OCI-LY1 (cell line): ENCODE results near the gene RNF112.

Experiments
- H2AFZ ChIP-seq: fragments of 200-600 bp; sonication (generic), shearing (Covaris generic); 2 replicates; pipeline ENCODE4 v1.6.0; 2014; ENCODE audit warnings: antibody characterized with exemption, mild to moderate bottlenecking, low read length
- H3F3A ChIP-seq: fragments of 200-600 bp; sonication (generic), shearing (Covaris generic); 2 replicates; pipeline ENCODE4 v1.6.0; 2014; ENCODE audit warnings: mild to moderate bottlenecking, antibody characterized with exemption, low read length, moderate library complexity; ENCODE audit not compliant: insufficient read depth
- H3K27ac ChIP-seq: fragments of 200-600 bp; sonication (generic); 2 replicates; pipeline ENCODE4 v1.5.1; 2014; ENCODE audit warnings: low read length, mixed run types, mild to moderate bottlenecking, low read depth; ENCODE audit not compliant: poor library complexity, severe bottlenecking
- H3K27me3 ChIP-seq: fragments of 200-600 bp; sonication (generic); 2 replicates; pipeline ENCODE4 v1.6.0; 2014; ENCODE audit warnings: antibody characterized with exemption, mild to moderate bottlenecking, low read length, moderate library complexity; ENCODE audit not compliant: insufficient read depth
- H3K36me3 ChIP-seq: fragments of 200-600 bp; sonication (generic); 2 replicates; pipeline ENCODE4 v1.6.1; 2014; ENCODE audit warnings: mild to moderate bottlenecking, antibody characterized with exemption, low read length, moderate library complexity, mixed read lengths; ENCODE audit not compliant: insufficient read depth
- H3K4me1 ChIP-seq: fragments of 200-600 bp; sonication (generic); 2 replicates; pipeline ENCODE4 v1.5.1; 2014; ENCODE audit warnings: mild to moderate bottlenecking, low read length, moderate library complexity; ENCODE audit not compliant: insufficient read depth, severe bottlenecking
- H3K4me2 ChIP-seq: fragments of 200-600 bp; sonication (generic), shearing (Covaris generic); 2 replicates; pipeline ENCODE4 v1.6.1; 2014; ENCODE audit warnings: low read length
- H3K4me3 ChIP-seq: fragments of 200-600 bp; sonication (generic); 2 replicates; pipeline ENCODE4 v1.5.1; 2014; ENCODE audit warnings: low read length, low read depth, mild to moderate bottlenecking, mixed read lengths; ENCODE audit not compliant: poor library complexity, severe bottlenecking
- H3K79me2 ChIP-seq: fragments of 200-600 bp; shearing (Covaris generic); 2 replicates; pipeline ENCODE4 v1.6.1; 2016; ENCODE audit warnings: mixed run types, low read length, mixed read lengths; ENCODE audit not compliant: insufficient read depth
- H3K9ac ChIP-seq: fragments of 200-600 bp; sonication (generic), shearing (Covaris generic); 2 replicates; pipeline ENCODE4 v1.6.1; 2014; ENCODE audit warnings: mild to moderate bottlenecking, low read length, mixed read lengths
- H3K9me2 ChIP-seq: fragments of 200-600 bp; sonication (generic), shearing (Covaris generic); 2 replicates; pipeline ENCODE4 v1.6.1; 2014; ENCODE audit warnings: low read depth, mild to moderate bottlenecking, low read length, mixed read lengths
- H3K9me3 ChIP-seq: fragments of 200-600 bp; shearing (Covaris generic); 2 replicates; pipeline ENCODE4 v1.6.1; 2014; ENCODE audit warnings: low read length, mixed read lengths
- H4K20me1 ChIP-seq: fragments of 200-600 bp; sonication (generic), shearing (Covaris generic); 2 replicates; pipeline ENCODE4 v1.6.0; 2016; ENCODE audit warnings: mild to moderate bottlenecking, low read length; ENCODE audit not compliant: insufficient read depth
- CTCF ChIP-seq: fragments of 200-600 bp; sonication (generic), shearing (Covaris generic); IDR thresholded peaks from 2 replicates; pipeline ENCODE4 v1.5.1; 2017; ENCODE audit warnings: mild to moderate bottlenecking, antibody characterized with exemption, low read length, moderate library complexity, mixed read lengths
- EZH2 ChIP-seq: fragments of 200-600 bp; sonication (generic), shearing (Covaris generic); IDR thresholded peaks from 2 replicates; pipeline ENCODE4 v1.8.0; 2017; ENCODE audit warnings: borderline replicate concordance, mixed run types, mild to moderate bottlenecking, antibody characterized with exemption, low read length, moderate library complexity, mixed read lengths

Gene RNF112

DNA sequence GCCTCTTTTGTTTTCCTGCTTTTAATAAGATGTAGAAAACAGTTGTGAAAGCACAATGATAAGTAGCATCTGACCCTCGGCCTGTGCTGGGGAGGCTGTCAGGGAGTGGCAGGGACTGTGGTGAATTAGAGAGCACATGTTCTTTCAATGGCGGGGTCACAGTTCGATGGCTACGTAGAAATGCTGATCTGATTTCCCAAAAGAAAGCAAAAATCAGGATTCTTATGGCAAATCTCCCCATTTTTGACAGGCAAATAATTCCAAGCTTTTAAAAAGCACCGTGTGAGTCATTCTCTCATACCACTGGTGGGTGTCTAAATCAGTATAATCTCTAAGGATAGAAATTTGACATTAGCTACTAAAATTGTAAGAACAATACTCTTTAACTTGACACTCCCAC lies 36.9 kb upstream of the RNF112 start:
- no peak overlapping the region for H3K4me2 ChIP-seq
- no peak overlapping the region for H3K4me3 ChIP-seq
- no peaks in the 10 kb centered on the region for H3K9me2 ChIP-seq
- H3K27ac ChIP-seq, result no peak overlapping the region
- H3K79me2 ChIP-seq, result no peaks in the 10 kb centered on the region
- no peaks in the 10 kb centered on the region for H3K36me3 ChIP-seq
- TF ChIP-seq EZH2, result no peak
- no peak for TF ChIP-seq CTCF
- H3F3A ChIP-seq, result no peaks in the 10 kb centered on the region
- no peaks in the 10 kb centered on the region for H3K9me3 ChIP-seq
- H3K27me3 ChIP-seq, result no peaks in the 10 kb centered on the region
- H2AFZ ChIP-seq, result no peak overlapping the region
- no peaks in the 10 kb centered on the region for H4K20me1 ChIP-seq
- H3K4me1 ChIP-seq, result peaks cover 12% of the 10 kb centered on the region
- no peak overlapping the region for H3K9ac ChIP-seq

DNA sequence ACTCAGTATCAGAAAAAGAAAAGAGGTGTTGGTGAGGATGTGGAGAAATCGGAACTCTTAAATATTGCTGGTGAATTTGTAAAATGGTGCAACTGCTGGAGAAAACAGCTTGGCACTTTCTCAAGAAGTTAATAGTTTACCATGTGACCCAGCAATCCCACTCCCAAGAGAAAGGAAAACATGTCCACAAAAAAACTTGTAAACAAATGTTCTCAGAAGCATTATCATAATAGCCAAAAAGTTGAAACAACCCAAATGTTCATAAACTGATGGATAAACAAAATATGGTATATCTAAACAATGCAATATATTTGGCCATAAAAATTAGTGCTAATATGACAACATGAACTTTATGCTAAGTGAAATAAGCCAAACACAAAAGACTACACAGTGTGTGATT lies 35.3 kb upstream of the RNF112 start:
- H3K4me2 ChIP-seq, result no peak overlapping the region

DNA sequence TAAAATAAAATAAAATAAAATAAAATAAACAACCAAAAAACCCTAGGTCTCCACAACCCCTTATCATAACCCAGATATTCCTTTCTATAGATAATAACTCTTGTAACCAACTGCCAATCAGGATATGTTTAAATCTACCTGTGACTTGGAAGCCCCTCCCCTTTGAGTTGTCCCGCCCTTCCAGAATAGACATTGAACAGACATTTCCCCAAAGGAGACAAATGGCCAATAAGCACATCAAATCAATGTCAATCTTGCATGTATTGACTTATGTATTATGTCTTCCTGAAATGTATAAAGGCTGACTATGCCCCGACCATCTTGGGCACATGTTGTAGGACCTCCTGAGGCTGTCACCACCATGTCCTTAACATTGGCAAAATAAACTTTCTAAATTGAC lies 34.2 kb upstream of the RNF112 start:
- H3K9me2 ChIP-seq, result no peaks in the 10 kb centered on the region
- H3K4me3 ChIP-seq, result peak overlapping the region; percentile 75
- H3K36me3 ChIP-seq, result peaks cover 9% of the 10 kb centered on the region; the same call in 1 of the 2 replicates
- no peaks in the 10 kb centered on the region for H4K20me1 ChIP-seq
- H3K4me2 ChIP-seq, result peak overlapping the region; percentile 81
- TF ChIP-seq EZH2 (no peak), CTCF (no peak)
- H3K27ac ChIP-seq, result no peak overlapping the region
- H3K4me1 ChIP-seq, result peaks cover 15% of the 10 kb centered on the region
- no peaks in the 10 kb centered on the region for H3K27me3 ChIP-seq
- no peaks in the 10 kb centered on the region for H3K79me2 ChIP-seq
- no peak overlapping the region for H2AFZ ChIP-seq
- no peaks in the 10 kb centered on the region for H3F3A ChIP-seq
- H3K9me3 ChIP-seq, result no peaks in the 10 kb centered on the region
- peak overlapping the region; percentile 84 for H3K9ac ChIP-seq

More for the DNA sequence above, 35.3 kb upstream of the RNF112 start:
- H3K79me2 ChIP-seq, result no peaks in the 10 kb centered on the region
- H3K4me3 ChIP-seq, result no peak overlapping the region
- no peaks in the 10 kb centered on the region for H3F3A ChIP-seq
- H2AFZ ChIP-seq, result no peak overlapping the region
- no peaks in the 10 kb centered on the region for H3K9me2 ChIP-seq
- peaks cover 15% of the 10 kb centered on the region for H3K4me1 ChIP-seq
- H4K20me1 ChIP-seq, result no peaks in the 10 kb centered on the region
- TF ChIP-seq EZH2 (no peak), CTCF (no peak)
- no peak overlapping the region for H3K27ac ChIP-seq
- H3K36me3 ChIP-seq, result peaks cover 4% of the 10 kb centered on the region; the same call in 1 of the 2 replicates
- no peaks in the 10 kb centered on the region for H3K9me3 ChIP-seq
- H3K9ac ChIP-seq, result no peak overlapping the region
- no peaks in the 10 kb centered on the region for H3K27me3 ChIP-seq
